ENCODE results near the gene TRAPPC8.
"Not testable (repeated sequence)": the region's sequence is repeated elsewhere in the genome, so short reads cannot be mapped to it uniquely, and the experiment has no call there.

The TRAPPC8 gene

GRCh38 chr18:31799257-31799656 is 143.7 kb downstream of the TRAPPC8 start:
- FAIRE-seq; DNase-seq (ENCODE audit: low spot score): not testable (repeated sequence)

- FAIRE-seq (no peak), DNase-seq (ENCODE audit: low spot score) (no peak)
Observed at GRCh38 chr18:31798399-31798798, 144.5 kb downstream of the TRAPPC8 start.

DNA sequence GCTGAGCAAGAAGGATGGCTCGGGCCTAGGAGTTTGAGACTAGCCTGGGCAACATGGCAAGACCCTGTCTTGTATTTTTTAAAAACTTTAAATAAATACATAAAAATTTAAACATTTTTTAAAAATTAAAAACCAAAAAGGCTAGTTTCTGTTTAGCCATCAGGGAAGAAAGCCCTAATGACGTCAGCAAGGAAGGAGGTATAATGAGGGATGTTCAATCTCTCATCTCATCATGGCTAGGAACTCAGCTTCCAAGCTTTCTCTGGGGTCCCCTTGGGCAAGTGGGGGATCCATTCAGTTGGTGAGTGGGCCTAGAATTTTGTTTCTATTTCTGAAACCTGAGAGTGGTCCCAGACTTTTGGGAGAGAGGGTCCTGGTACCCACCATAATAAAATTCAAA is 147.2 kb downstream of the TRAPPC8 start:
- DNase-seq (ENCODE audit: low spot score) (no peak), FAIRE-seq (no peak)

DNA sequence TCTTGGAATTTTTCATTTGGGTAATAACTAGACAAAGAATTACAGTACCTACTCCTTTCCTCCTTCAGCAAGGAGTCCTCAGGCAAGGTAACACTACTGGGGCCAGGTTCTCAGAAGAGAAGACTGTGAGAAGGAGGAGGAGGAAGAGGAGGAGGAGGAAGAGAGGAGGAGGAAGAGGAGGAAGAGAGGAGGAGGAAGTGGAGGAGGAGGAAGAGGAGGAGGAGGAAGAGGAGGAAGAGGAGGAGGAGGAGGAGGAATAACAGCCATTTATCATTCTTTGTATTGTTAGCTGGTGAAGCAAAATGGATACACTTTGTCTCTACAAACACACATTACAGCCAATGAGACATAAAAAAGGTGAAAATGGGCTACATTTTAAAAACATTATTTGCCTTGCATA is 149.4 kb downstream of the TRAPPC8 start:
- DNase-seq (ENCODE audit: low spot score) (no peak), FAIRE-seq (no peak)

DNA sequence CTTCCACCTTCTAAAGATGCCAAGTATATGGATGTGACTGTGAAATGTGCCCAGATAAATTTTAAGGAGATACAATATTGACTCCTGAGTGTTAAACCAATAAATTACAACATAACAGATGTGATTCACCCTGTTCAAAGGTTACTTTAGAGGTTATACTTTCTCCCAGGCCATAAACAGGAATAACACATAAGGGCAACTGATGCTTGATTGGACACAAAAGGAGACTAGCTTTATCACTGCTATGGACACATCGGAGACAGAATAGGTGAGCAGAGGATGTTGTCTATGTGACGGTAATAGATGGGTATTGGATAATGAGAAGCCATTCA is 150.4 kb downstream of the TRAPPC8 start:
- no peak for FAIRE-seq
- no peak for DNase-seq (ENCODE audit: low spot score)

DNA sequence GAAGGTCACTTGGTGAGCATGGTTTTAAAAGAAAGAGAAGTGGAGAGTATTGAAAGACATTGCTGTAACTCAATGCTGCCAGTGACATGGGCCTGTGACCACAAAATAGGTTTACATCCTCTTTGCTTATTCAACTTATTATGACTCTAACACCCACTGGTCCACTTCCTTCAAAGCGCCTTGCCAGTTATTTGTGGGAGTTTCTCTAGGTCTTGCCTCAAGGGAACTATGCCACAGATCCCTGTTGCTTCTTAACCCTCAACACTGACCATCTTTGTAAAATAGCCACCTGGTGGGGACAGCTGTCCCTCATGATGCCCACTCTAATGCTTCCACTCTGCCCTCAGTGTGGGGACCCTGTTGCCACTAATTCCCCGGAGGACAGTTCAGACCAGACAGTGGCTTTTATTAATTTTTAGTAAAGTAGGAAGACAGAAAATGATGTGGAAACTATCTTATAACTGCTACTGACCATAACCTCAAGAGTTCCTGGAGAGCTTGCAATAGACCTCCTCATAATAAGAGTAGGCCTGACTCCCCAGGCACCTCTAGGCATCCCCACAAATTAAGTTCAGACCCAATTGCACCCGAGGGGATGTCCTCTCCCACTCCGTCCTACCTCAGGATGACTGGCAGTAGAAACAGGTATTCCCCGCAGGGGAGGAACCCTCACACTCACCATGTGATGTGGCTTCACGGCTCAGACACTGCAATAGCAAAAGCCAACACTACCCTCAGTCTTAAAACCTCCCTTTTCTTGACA is 150.9 kb downstream of the TRAPPC8 start:
- DNase-seq (ENCODE audit: low spot score) = no peak
- no peak for FAIRE-seq

- no peak for FAIRE-seq
- no peak for DNase-seq (ENCODE audit: low spot score)
Observed at GRCh38 chr18:31789409-31789808, 153.5 kb downstream of the TRAPPC8 start.

DNA sequence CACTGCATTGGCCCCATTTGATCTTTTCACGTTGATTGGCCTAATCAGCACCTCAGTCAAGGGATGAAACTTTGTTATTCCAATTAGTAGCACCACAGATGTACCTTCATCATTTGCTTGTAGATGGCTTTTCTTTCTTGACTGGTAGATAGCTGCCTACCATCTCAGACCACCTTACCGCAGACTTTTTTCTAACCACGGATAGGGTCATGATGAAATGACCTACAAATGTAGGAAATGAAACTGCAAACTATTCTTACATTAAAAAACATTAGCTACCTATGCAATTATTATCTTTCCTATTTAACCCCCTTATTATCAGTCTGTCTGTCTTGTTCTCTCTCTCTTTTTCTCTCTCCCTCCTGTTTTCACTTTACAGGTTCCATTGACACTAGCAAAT is 159.9 kb downstream of the TRAPPC8 start:
- no peak for DNase-seq (ENCODE audit: low spot score)
- no peak for FAIRE-seq

Measured in RCC 7860 (cell line).